Measurements from ENCODE around the gene BHMT. TPM values are rescaled to one million over a fixed set of nuclear protein-coding genes. Genes with fewer than 3 reads are reported as not detected.

Gene BHMT
- total RNA-seq, 1 experiment from 2014 or later = 0.72 TPM

- Histone ChIP-seq H3K27me3 (ENCODE audit: insufficient read depth, low read length) (no peaks in the 10 kb centered on the region), H4K8ac (replicated peaks; ENCODE audit: insufficient read length, low read depth, low read length) (no peak overlapping the region), H3K4me2 (ENCODE audit: insufficient read depth, insufficient read length, low read length) (no peak overlapping the region), H2BK12ac (ENCODE audit: insufficient read length, low read depth, low read length) (no peak overlapping the region), H3K4me1 (ENCODE audit: insufficient read depth, low read length) (no peaks in the 10 kb centered on the region; the same call in 1 of the 2 replicates), H3K14ac (ENCODE audit: insufficient read depth, low read length) (no peak overlapping the region), H3K18ac (ENCODE audit: insufficient read length, low read depth, low read length) (no peak overlapping the region), H2BK5ac (ENCODE audit: insufficient read length, low read length) (no peak overlapping the region), H3K27ac (ENCODE audit: insufficient read length, low read depth, low read length) (no peak overlapping the region), H3K23me2 (ENCODE audit: insufficient read length, low read depth, low read length, poor library complexity, severe bottlenecking) (no peaks in the 10 kb centered on the region), H3K9me3 (ENCODE audit: control insufficient read depth, low read depth, low read length) (no peaks in the 10 kb centered on the region), H2BK15ac (ENCODE audit: low read depth, low read length) (no peak overlapping the region), H3K56ac (ENCODE audit: insufficient read length, low read depth, low read length) (no peak overlapping the region), H3K79me2 (ENCODE audit: insufficient read depth, low read length) (no peaks in the 10 kb centered on the region), H3T11ph (ENCODE audit: low read length) (no peak overlapping the region), H2AFZ (ENCODE audit: low read length) (peak overlapping the region; percentile 73), H3K4ac (ENCODE audit: low read depth, low read length) (no peak overlapping the region), H2BK120ac (ENCODE audit: low read depth, low read length, poor library complexity, severe bottlenecking) (no peak overlapping the region), H2AK5ac (ENCODE audit: insufficient read length, low read length) (no peak overlapping the region), H4K20me1 (ENCODE audit: control insufficient read depth, insufficient read depth, insufficient read length) (no peaks in the 10 kb centered on the region), H4K5ac (ENCODE audit: insufficient read length, low read depth, low read length) (no peak overlapping the region), H3K79me1 (ENCODE audit: insufficient read depth, low read depth, low read length, poor library complexity, severe bottlenecking) (no peaks in the 10 kb centered on the region), H3K9ac (ENCODE audit: extremely low read depth, insufficient read length, low read length) (no peak overlapping the region), H4K91ac (ENCODE audit: insufficient read length, low read depth, low read length) (no peak overlapping the region), H3K23ac (ENCODE audit: insufficient read length, low read depth, low read length) (no peak overlapping the region), H2BK20ac (ENCODE audit: low read depth, low read length, poor library complexity, severe bottlenecking) (no peak overlapping the region)
- Mint-ChIP-seq H3K36me3 (ENCODE audit: insufficient read depth in 1 of 3, low read depth in 3 of 3) (no peaks in the 10 kb centered on the region), H3K4me3 (no peak overlapping the region), H3K27me3 (ENCODE audit: low read depth) (no peaks in the 10 kb centered on the region), H3K4me1 (peaks cover 16 to 22% of the 10 kb centered on the region in 2 experiments), H3K27ac (peak overlapping the region; percentile 59 to 76 (median 66); a peak in 2 of 7 replicates), H3K9me3 (no peaks in the 10 kb centered on the region)
- WGBS (ENCODE audit: extremely low coverage, insufficient read length, low lambda C conversion rate) = no CpG with 5 or more reads among the region's 1 CpG
- TF ChIP-seq, protein P1, sequence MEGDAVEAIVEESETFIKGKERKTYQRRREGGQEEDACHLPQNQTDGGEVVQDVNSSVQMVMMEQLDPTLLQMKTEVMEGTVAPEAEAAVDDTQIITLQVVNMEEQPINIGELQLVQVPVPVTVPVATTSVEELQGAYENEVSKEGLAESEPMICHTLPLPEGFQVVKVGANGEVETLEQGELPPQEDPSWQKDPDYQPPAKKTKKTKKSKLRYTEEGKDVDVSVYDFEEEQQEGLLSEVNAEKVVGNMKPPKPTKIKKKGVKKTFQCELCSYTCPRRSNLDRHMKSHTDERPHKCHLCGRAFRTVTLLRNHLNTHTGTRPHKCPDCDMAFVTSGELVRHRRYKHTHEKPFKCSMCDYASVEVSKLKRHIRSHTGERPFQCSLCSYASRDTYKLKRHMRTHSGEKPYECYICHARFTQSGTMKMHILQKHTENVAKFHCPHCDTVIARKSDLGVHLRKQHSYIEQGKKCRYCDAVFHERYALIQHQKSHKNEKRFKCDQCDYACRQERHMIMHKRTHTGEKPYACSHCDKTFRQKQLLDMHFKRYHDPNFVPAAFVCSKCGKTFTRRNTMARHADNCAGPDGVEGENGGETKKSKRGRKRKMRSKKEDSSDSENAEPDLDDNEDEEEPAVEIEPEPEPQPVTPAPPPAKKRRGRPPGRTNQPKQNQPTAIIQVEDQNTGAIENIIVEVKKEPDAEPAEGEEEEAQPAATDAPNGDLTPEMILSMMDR (conservative IDR thresholded peaks at IDR 0.05) = no peak
- DNase-seq = no peak
Observed at GRCh38 chr5:79172269-79172668, 60.7 kb downstream of the BHMT start.
